ENCODE measurements around the gene COLEC11. TPM values are rescaled to one million over a fixed set of nuclear protein-coding genes. Genes with fewer than 3 reads are reported as not detected.

Gene COLEC11
- total and polyA plus RNA-seq, 2 of the 13 experiments (the other 11 are each of a cell fraction or from before 2014, with no cell fraction given), result 1.5 to 3.0 TPM

DNA sequence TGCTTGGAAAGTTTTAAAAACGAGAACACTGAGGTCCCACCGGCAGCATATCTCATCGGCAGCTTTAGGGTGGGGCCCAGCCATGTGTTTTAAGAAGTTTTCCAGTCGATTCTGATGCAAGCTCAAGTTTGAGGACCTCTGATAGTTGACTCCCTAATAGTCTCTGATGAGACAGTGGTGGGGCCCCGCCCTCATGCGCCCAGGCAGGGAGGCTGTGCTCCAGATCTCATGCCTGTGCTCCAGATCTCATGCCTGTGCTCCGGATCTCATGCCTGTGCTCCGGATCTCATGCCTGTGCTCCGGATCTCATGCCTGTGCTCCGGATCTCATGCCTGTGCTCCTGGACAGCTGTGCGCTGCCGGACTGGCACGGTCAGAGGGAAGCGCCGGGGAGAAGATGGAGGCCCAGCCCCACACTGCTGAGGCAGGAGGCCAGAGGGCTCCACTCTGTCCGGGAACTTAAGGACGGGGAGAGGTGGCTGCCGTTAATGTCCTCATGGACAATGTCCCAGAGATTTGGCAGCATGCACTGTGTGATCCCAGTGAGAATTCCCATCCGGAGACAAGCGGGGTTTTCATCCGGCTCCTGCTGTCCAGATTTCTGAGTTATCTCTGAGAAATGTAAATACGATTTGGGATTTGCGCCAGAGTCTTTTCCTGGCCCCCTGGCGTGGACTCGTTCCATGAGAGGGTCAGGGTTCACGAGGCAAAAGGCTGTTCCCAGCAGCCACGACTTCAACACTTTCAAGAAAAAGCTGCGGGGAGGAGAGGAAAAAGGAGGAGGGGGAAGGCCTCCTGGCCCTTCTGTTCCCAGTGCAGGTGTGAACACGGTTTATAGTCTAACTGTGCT lies 9.4 kb upstream of the COLEC11 start (continued):
- peak; percentile 76; the same call in 1 of the 2 replicates for TF ChIP-seq ZSCAN20 (CRISPR knock-in tag; IDR thresholded peaks at IDR 0.05; ENCODE audit: borderline replicate concordance)
- peak; percentile 99 for TF ChIP-seq ZNF263 (CRISPR knock-in tag; IDR thresholded peaks at IDR 0.05)
- no peak for TF ChIP-seq ZNF720 (CRISPR knock-in tag; IDR thresholded peaks at IDR 0.05)
- TF ChIP-seq CSRNP2 (CRISPR knock-in tag; conservative IDR thresholded peaks at IDR 0.05; ENCODE audit: low read depth), result no peak
- TF ChIP-seq, protein P1, sequence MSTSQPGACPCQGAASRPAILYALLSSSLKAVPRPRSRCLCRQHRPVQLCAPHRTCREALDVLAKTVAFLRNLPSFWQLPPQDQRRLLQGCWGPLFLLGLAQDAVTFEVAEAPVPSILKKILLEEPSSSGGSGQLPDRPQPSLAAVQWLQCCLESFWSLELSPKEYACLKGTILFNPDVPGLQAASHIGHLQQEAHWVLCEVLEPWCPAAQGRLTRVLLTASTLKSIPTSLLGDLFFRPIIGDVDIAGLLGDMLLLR (CRISPR knock-in tag; IDR thresholded peaks at IDR 0.05), result no peak
- TF ChIP-seq ZNF569 (CRISPR knock-in tag; IDR thresholded peaks at IDR 0.05; ENCODE audit: borderline replicate concordance), result peak; percentile 58; the same call in 1 of the 2 replicates
- peak; percentile 45; the same call in 1 of the 2 replicates for TF ChIP-seq GATA4 (IDR thresholded peaks at IDR 0.05; ENCODE audit: borderline replicate concordance, low read depth)
- no peak for TF ChIP-seq SYNCRIP (IDR thresholded peaks at IDR 0.05; ENCODE audit: insufficient read depth, low read depth, low read length)
- TF ChIP-seq TEAD2 (CRISPR knock-in tag; IDR thresholded peaks at IDR 0.05), result 0 out of 2 replicates have a peak, but pooled peaks have one; percentile 35
- TF ChIP-seq ZBTB7B (CRISPR knock-in tag; IDR thresholded peaks at IDR 0.05), result peak; percentile 64; the same call in 1 of the 2 replicates
- TF ChIP-seq JUN (CRISPR knock-in tag; IDR thresholded peaks at IDR 0.05), result 0 out of 2 replicates have a peak, but pooled peaks have one; percentile 19
- TF ChIP-seq KMT2B (CRISPR knock-in tag; IDR thresholded peaks at IDR 0.05), result peak; percentile 56
- TF ChIP-seq JUNB (CRISPR knock-in tag; IDR thresholded peaks at IDR 0.05; ENCODE audit: borderline replicate concordance), result no peak
- TF ChIP-seq ZIK1 (CRISPR knock-in tag; IDR thresholded peaks at IDR 0.05; ENCODE audit: borderline replicate concordance, low read depth), result no peak
- TF ChIP-seq RBM22 (optimal IDR thresholded peaks at IDR 0.05; ENCODE audit: low read length), result peak; percentile 26
- no peak; the same call in 1 of the 2 replicates for TF ChIP-seq CEBPG (CRISPR knock-in tag; IDR thresholded peaks at IDR 0.05)
- peak; percentile 71 for TF ChIP-seq U2AF1 (optimal IDR thresholded peaks at IDR 0.05; ENCODE audit: low read depth, low read length)
- no peak for TF ChIP-seq ZNF782 (CRISPR knock-in tag; IDR thresholded peaks at IDR 0.05; ENCODE audit: borderline replicate concordance)
- TF ChIP-seq ZNF34 (CRISPR knock-in tag; IDR thresholded peaks at IDR 0.05; ENCODE audit: borderline replicate concordance), result 0 out of 2 replicates have a peak, but pooled peaks have one; percentile 60
- TF ChIP-seq NFIC (IDR thresholded peaks at IDR 0.05; ENCODE audit: low read length), result peak; percentile 88
- TF ChIP-seq CENPT (CRISPR knock-in tag; IDR thresholded peaks at IDR 0.05; ENCODE audit: low read depth), result no peak
- peak; percentile 57; the same call in 1 of the 2 replicates for TF ChIP-seq FOXK1 (CRISPR knock-in tag; IDR thresholded peaks at IDR 0.05; ENCODE audit: borderline replicate concordance, low read depth)
- TF ChIP-seq NFIB (CRISPR knock-in tag; IDR thresholded peaks at IDR 0.05; ENCODE audit: borderline replicate concordance), result no peak
- TF ChIP-seq IKZF1 (IDR thresholded peaks at IDR 0.05), result no peak
- no peak for TF ChIP-seq ZNF121 (CRISPR knock-in tag; IDR thresholded peaks at IDR 0.05)
- TF ChIP-seq ZNF20 (CRISPR knock-in tag; IDR thresholded peaks at IDR 0.05), result no peak
- TF ChIP-seq ESRRA (CRISPR knock-in tag; IDR thresholded peaks at IDR 0.05; ENCODE audit: low read depth), result no peak
- no peak for TF ChIP-seq ZNF430 (CRISPR knock-in tag; IDR thresholded peaks at IDR 0.05)
- TF ChIP-seq FOSL2 (CRISPR knock-in tag; IDR thresholded peaks at IDR 0.05), result peak; percentile 80
- TF ChIP-seq DR1 (CRISPR knock-in tag; IDR thresholded peaks at IDR 0.05), result peak; percentile 57; the same call in 1 of the 2 replicates
- TF ChIP-seq ATAD3A (CRISPR knock-in tag; IDR thresholded peaks at IDR 0.05), result no peak
